ENCODE results near the gene KRTAP27-1.

DNA sequence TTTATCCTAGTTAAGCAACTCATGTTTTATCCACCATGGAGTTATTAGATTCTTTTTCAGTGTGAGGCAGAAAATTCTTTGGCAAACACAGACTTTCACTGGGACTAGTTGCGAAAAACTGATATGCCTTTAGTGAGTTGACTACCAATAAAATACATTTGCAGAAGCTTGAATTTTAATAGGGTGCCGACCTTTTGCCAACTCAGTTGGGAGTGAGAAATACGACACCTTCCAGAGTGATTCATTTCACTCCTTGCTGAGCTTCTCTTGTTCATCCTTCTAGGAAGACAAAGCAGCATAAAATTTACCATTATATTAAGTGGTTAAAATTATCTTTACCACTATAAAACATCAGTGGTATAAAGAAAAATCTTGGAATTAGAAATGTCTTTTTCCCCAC lies 12.1 kb upstream of the KRTAP27-1 start:
- TF ChIP-seq POLR2A (IDR thresholded peaks at IDR 0.05) (no peak), POLR2AphosphoS5 (IDR thresholded peaks at IDR 0.05) (no peak)
- TF ChIP-seq, protein P1, sequence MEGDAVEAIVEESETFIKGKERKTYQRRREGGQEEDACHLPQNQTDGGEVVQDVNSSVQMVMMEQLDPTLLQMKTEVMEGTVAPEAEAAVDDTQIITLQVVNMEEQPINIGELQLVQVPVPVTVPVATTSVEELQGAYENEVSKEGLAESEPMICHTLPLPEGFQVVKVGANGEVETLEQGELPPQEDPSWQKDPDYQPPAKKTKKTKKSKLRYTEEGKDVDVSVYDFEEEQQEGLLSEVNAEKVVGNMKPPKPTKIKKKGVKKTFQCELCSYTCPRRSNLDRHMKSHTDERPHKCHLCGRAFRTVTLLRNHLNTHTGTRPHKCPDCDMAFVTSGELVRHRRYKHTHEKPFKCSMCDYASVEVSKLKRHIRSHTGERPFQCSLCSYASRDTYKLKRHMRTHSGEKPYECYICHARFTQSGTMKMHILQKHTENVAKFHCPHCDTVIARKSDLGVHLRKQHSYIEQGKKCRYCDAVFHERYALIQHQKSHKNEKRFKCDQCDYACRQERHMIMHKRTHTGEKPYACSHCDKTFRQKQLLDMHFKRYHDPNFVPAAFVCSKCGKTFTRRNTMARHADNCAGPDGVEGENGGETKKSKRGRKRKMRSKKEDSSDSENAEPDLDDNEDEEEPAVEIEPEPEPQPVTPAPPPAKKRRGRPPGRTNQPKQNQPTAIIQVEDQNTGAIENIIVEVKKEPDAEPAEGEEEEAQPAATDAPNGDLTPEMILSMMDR (IDR thresholded peaks at IDR 0.05) = no peak
